ENCODE data around the gene HYAL3.
"Not testable (repeated sequence)": the region's sequence is repeated elsewhere in the genome, so short reads cannot be mapped to it uniquely, and the experiment has no call there.

Gene HYAL3

DNA sequence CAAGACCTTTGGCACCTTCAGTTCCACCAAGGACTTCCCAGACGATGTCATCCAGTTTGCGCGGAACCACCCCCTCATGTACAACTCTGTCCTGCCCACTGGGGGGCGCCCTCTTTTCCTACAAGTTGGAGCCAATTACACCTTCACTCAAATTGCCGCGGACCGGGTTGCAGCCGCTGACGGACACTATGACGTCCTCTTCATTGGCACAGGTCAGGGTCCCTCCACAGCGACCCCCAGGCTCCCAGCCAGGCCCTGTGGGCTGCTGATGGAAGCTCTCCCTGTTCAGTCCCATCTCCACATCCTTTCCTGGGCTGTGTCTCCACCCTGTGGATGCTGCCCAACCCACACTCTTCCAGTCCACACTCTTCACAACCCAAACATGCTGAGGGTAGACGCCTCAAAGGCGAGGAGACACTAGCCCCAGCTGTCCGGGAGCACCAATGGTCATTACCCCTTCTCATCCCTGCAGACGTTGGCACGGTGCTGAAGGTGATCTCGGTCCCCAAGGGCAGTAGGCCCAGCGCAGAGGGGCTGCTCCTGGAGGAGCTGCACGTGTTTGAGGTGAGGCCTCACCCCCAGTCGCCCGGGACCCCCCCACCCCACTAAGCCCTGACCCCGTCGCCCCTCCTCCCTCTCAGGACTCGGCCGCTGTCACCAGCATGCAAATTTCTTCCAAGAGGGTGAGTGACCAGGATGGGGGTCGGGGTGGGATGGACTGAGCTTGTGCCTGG, 24.7 kb downstream of the HYAL3 start:
- DNase-seq (ENCODE audit: extremely low read depth, low read depth) = no peak
- TF ChIP-seq, protein P1, sequence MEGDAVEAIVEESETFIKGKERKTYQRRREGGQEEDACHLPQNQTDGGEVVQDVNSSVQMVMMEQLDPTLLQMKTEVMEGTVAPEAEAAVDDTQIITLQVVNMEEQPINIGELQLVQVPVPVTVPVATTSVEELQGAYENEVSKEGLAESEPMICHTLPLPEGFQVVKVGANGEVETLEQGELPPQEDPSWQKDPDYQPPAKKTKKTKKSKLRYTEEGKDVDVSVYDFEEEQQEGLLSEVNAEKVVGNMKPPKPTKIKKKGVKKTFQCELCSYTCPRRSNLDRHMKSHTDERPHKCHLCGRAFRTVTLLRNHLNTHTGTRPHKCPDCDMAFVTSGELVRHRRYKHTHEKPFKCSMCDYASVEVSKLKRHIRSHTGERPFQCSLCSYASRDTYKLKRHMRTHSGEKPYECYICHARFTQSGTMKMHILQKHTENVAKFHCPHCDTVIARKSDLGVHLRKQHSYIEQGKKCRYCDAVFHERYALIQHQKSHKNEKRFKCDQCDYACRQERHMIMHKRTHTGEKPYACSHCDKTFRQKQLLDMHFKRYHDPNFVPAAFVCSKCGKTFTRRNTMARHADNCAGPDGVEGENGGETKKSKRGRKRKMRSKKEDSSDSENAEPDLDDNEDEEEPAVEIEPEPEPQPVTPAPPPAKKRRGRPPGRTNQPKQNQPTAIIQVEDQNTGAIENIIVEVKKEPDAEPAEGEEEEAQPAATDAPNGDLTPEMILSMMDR (IDR thresholded peaks at IDR 0.05; ENCODE audit: low read depth, low read length) = peak; percentile 63

DNA sequence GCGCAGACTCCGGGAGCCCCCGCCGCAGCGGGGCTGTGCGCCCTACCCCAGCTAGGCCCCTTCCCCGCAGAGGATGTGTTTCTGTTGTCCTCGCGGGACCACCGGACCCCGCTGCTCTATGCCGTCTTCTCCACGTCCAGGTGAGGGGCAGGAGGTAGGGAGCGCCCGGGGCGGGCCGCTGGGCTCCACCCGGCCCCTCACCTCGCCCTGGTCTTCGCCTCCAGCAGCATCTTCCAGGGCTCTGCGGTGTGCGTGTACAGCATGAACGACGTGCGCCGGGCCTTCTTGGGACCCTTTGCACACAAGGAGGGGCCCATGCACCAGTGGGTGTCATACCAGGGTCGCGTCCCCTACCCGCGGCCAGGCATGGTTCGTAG, 25.5 kb downstream of the HYAL3 start:
- TF ChIP-seq, protein P1 (IDR thresholded peaks at IDR 0.05; ENCODE audit: low read depth, low read length) = no peak
- no peak for DNase-seq (ENCODE audit: extremely low read depth, low read depth)

DNA sequence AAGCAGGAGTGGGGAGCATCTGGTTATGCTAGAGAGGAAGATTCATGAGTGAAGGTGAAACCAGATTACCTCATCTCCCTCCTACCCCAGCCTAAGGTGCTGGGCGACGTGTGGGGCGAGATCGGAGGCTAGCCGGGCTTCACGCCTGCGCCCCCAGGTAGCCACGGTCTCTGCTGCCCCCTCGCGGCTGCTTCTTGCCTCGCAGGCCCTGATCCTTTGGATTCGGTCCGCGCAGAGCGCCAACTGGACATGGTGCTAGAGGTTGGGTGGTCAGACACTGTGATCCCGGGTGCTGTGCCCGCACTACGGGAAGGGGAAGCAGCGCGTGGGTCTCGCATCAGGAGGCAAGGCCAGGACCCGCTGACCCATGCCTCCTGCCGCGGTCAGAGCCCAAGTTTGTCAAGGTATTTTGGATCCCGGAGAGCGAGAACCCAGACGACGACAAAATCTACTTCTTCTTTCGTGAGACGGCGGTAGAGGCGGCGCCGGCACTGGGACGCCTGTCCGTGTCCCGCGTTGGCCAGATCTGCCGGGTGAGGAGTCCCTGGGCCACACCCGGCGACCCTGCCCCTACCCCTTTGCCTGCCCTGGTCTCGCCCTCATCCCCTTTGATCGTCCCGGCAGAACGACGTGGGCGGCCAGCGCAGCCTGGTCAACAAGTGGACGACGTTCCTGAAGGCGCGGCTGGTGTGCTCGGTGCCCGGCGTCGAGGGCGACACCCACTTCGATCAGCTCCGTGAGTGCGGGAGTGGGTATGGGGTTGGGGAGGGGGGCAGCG, 26.1 kb downstream of the HYAL3 start:
- no peak for DNase-seq (ENCODE audit: extremely low read depth, low read depth)

DNA sequence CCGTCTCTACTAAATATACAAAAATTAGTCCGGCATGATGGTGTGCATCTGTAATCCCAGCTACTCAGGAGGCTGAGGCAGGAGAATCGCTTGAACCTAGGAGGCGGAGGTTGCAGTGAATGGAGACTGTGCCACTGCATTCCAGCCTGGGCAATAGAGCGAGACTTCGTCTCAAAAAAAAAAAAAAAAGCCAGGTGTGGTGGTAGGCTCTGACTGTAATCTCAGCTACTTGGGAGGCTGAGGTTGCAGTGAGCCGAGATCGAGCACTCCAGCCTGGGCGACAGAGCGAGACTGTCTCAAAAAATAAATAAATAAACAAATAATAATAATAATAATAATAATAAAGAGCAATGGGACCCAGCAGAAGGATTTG, 26.7 kb downstream of the HYAL3 start:
- not testable (repeated sequence) for DNase-seq (ENCODE audit: extremely low read depth, low read depth)

More for the DNA sequence above, 26.1 kb downstream of the HYAL3 start:
- TF ChIP-seq, protein P1 (IDR thresholded peaks at IDR 0.05; ENCODE audit: low read depth, low read length) = peak; percentile 95

DNA sequence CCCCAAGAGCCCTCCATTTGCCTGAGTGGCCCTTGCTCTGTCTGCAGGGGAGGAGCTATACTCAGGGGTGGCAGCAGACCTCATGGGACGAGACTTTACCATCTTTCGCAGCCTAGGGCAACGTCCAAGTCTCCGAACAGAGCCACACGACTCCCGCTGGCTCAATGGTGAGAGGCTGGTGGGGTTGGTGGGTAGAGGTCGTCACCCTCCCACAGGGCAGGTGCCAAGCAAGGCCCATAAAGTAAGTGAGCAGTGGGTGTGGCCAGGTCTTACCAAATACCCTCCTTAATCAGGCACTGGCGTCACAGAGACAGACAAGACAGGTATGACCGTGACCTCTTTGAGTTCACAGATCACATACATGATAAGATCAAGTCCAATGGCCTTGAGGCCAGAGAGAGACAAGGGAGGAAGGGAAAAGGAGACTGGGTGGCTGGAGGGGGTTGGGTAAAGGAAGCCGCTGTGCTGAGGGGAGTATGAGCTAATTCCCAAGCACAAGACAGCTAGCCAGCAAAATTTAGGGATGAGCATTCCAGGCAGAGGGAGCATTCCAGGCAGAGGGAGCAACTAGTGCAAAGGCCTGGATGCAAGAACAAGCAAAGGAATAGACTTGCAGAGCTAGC, 27.8 kb downstream of the HYAL3 start:
- TF ChIP-seq, protein P1 (IDR thresholded peaks at IDR 0.05; ENCODE audit: low read depth, low read length) = no peak
- no peak for DNase-seq (ENCODE audit: extremely low read depth, low read depth)

DNA sequence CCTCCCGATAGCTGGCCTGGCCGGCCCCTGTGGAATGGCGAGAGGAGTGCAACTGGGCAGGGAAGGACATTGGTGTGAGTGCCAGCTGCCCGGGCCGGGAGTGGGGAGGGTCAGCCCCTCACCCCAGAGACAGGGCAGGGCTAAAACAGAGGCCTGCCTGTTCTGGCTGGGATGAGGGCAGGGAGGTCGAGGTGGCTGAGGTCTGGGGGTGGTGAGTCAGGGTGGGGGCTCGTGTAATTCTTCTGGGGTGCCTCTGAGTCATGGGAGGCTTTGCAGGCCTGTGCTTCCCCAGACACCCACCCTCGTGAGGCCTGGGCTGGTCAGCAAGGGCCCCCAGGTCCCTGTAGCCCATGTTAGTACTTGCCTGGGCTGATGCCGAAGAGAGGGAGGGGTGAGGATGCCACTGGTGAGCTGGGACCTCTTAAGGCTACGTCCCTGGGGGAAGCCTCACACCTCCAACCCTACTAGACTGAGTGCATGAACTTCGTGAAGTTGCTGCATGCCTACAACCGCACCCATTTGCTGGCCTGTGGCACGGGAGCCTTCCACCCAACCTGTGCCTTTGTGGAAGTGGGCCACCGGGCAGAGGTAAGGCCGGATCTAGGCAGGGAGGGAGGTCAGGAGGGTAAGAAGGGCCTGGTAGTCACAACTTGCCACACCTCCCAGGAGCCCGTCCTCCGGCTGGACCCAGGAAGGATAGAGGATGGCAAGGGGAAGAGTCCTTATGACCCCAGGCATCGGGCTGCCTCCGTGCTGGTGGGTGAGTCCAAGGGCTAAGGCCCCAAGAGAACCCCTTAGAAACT, 28.6 kb downstream of the HYAL3 start:
- no peak for DNase-seq (ENCODE audit: extremely low read depth, low read depth)
- TF ChIP-seq, protein P1 (IDR thresholded peaks at IDR 0.05; ENCODE audit: low read depth, low read length) = no peak

DNA sequence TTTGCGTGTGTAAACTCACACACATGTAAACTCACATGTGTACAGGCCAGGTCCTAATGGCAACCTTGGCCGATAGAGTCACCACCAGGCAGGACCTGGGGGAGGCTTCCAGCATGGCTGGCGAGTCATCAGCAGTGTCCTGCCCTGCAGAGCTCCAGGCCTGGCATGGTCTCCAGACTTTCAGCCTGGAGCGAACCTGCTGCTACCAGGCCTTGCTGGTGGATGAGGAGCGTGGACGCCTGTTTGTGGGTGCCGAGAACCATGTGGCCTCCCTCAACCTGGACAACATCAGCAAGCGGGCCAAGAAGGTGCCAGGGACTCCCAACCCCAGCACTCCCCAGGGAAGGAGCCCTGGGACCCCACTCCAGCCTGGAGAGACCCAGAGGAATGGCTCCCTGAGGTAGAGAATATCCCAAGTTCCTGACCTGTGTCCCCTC, 29.2 kb downstream of the HYAL3 start:
- DNase-seq (ENCODE audit: extremely low read depth, low read depth) = no peak
- TF ChIP-seq, protein P1 (IDR thresholded peaks at IDR 0.05; ENCODE audit: low read depth, low read length) = no peak

All from AG09319 (cell line).